ENCODE data around the gene USP20. TPM values are rescaled to one million over a fixed set of nuclear protein-coding genes. Genes with fewer than 3 reads are reported as not detected.

USP20 gene
- total RNA-seq, 1 experiment from 2014 or later, result 16.8 TPM

GRCh38 chr9:129838707-129839259 is 3.5 kb downstream of the USP20 start:
- H3K9ac ChIP-seq (ENCODE audit: low read length), result no peak overlapping the region
- intact Hi-C loops (cut with micrococcal nuclease), result no loop called here
- H3K4me3 ChIP-seq (replicated peaks in 1 of 2; ENCODE audit: low read depth in 1 of 2, low read length in 2 of 2), result no peak overlapping the region
- ChIA-PET POLR2A (no interaction called here), RAD21 (ENCODE audit: low non-redundant PET in 1 of 2, low total read pairs in 2 of 2, uncharacterized antibody in 2 of 2, unreplicated experiment in 2 of 2) (interaction anchor here in 1 of 2 experiments (0.5 to 0.6 kb wide), 2 partner anchors 22 to 52 kb away, joined by 3 to 4 read pairs; no protein-coding TSS in a partner anchor), CTCF (no interaction called here)
- H3K27me3 ChIP-seq (ENCODE audit: insufficient read depth, low read length), result no peaks in the 10 kb centered on the region
- TF ChIP-seq SRF (IDR thresholded peaks at IDR 0.05; ENCODE audit: low read depth) (no peak), FOSL1 (IDR thresholded peaks at IDR 0.05; ENCODE audit: low read depth) (no peak), EZH2phosphoT487 (IDR thresholded peaks at IDR 0.05; ENCODE audit: borderline replicate concordance) (no peak), JUND (IDR thresholded peaks at IDR 0.05) (no peak), REST (IDR thresholded peaks at IDR 0.05; ENCODE audit: low read depth) (no peak), SIN3A (IDR thresholded peaks at IDR 0.05; ENCODE audit: low read depth) (no peak), EGR1 (IDR thresholded peaks at IDR 0.05; ENCODE audit: low read depth) (no peak), CEBPB (IDR thresholded peaks at IDR 0.05; ENCODE audit: low read depth) (no peak), SP1 (IDR thresholded peaks at IDR 0.05; ENCODE audit: low read depth) (no peak), YY1 (IDR thresholded peaks at IDR 0.05; ENCODE audit: extremely low read depth, insufficient replicate concordance, low read depth, low read length) (no peak), EZH2 (IDR thresholded peaks at IDR 0.05) (no peak), ELF1 (IDR thresholded peaks at IDR 0.05; ENCODE audit: borderline replicate concordance, low read depth) (no peak), CBX3 (IDR thresholded peaks at IDR 0.05; ENCODE audit: low read depth) (no peak), RAD21 (IDR thresholded peaks at IDR 0.05; ENCODE audit: low read depth) (no peak), POLR2A (IDR thresholded peaks at IDR 0.05; ENCODE audit: borderline replicate concordance, extremely low read depth, insufficient read depth, insufficient read length) (no peak), ZNF274 (IDR thresholded peaks at IDR 0.05; ENCODE audit: low read depth, low read length) (no peak), ZBTB33 (IDR thresholded peaks at IDR 0.05; ENCODE audit: extremely low read depth, insufficient replicate concordance, low read length) (no peak)
- TF ChIP-seq, protein P1, sequence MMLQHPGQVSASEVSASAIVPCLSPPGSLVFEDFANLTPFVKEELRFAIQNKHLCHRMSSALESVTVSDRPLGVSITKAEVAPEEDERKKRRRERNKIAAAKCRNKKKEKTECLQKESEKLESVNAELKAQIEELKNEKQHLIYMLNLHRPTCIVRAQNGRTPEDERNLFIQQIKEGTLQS (IDR thresholded peaks at IDR 0.05), result no peak
- TF ChIP-seq, protein P2, sequence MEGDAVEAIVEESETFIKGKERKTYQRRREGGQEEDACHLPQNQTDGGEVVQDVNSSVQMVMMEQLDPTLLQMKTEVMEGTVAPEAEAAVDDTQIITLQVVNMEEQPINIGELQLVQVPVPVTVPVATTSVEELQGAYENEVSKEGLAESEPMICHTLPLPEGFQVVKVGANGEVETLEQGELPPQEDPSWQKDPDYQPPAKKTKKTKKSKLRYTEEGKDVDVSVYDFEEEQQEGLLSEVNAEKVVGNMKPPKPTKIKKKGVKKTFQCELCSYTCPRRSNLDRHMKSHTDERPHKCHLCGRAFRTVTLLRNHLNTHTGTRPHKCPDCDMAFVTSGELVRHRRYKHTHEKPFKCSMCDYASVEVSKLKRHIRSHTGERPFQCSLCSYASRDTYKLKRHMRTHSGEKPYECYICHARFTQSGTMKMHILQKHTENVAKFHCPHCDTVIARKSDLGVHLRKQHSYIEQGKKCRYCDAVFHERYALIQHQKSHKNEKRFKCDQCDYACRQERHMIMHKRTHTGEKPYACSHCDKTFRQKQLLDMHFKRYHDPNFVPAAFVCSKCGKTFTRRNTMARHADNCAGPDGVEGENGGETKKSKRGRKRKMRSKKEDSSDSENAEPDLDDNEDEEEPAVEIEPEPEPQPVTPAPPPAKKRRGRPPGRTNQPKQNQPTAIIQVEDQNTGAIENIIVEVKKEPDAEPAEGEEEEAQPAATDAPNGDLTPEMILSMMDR (IDR thresholded peaks at IDR 0.05 in 2 of 3, conservative IDR thresholded peaks at IDR 0.05 in 1 of 3; ENCODE audit: borderline replicate concordance in 1 of 3, insufficient read depth in 1 of 3, low read depth in 2 of 3, low read length in 2 of 3), result no peak
- TF ChIP-seq, protein P3, sequence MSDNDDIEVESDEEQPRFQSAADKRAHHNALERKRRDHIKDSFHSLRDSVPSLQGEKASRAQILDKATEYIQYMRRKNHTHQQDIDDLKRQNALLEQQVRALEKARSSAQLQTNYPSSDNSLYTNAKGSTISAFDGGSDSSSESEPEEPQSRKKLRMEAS (IDR thresholded peaks at IDR 0.05), result no peak
- no peaks in the 10 kb centered on the region for H4K20me1 ChIP-seq (ENCODE audit: insufficient read depth)
- no peak overlapping the region for H3K27ac ChIP-seq (ENCODE audit: low read depth, low read length)
- no peak overlapping the region for H3K4me2 ChIP-seq (ENCODE audit: low read length)
- ATAC-seq, result no peak
- no peak overlapping the region for H2AFZ ChIP-seq (ENCODE audit: low read depth, low read length, poor library complexity, severe bottlenecking)
- peaks cover 4 to 14% of the 10 kb centered on the region in 2 experiments; a peak in 3 of 4 replicates for H3K4me1 ChIP-seq (ENCODE audit: control insufficient read depth in 1 of 2, insufficient read depth in 2 of 2, low read length in 2 of 2)
- no peaks in the 10 kb centered on the region for H3K9me2 ChIP-seq (ENCODE audit: insufficient read depth)
- H3K36me3 ChIP-seq (ENCODE audit: control insufficient read depth in 1 of 2, insufficient read depth in 2 of 2, low read length in 2 of 2), result no peaks in the 10 kb centered on the region
- DNase-seq (ENCODE audit: low read depth, low spot score), result no peak
- no peaks in the 10 kb centered on the region for H3K9me3 ChIP-seq (ENCODE audit: control insufficient read depth in 1 of 2, insufficient read depth in 1 of 2, low read depth in 1 of 2, low read length in 2 of 2)
- peaks cover 12% of the 10 kb centered on the region for H3K79me2 ChIP-seq (ENCODE audit: insufficient read depth, low read length)
- BruUV-seq (replicated peaks), result no TSS peak

Data from HCT116 (cell line).